Suprapubic skin (tissue), 4 donors: ENCODE results near the gene PIP5K1B.

ENCODE experiments used
- EP300 ChIP-seq: sonication (generic); formaldehyde crosslinking; IDR thresholded peaks from one replicate; pipeline ENCODE4 v1.6.1; 2017; ENCODE audit warnings: antibody characterized with exemption
- POLR2A ChIP-seq, 2 donors: fragments of 450-650 bp; IDR thresholded peaks; one replicate each; pipeline ENCODE4 v1.6.1; 2017; ENCODE audit warnings: antibody characterized with exemption in 2 of 2, mild to moderate bottlenecking in 2 of 2, moderate library complexity in 2 of 2
- POLR2AphosphoS5 ChIP-seq, 3 donors: sonication (generic); formaldehyde crosslinking; IDR thresholded peaks; one replicate each; pipeline ENCODE4 v1.6.1; 2017; ENCODE audit warnings: antibody characterized with exemption in 3 of 3
- TF ChIP-seq, protein P1 (sequence below), 2 donors: fragments of 200-600 bp in 1 of 2; fragments of 450-650 bp in 1 of 2; sonication (generic) in 1 of 2; IDR thresholded peaks; one replicate each; pipeline ENCODE4 v1.5.1; 2016 to 2019; ENCODE audit warnings: antibody characterized with exemption in 2 of 2, mild to moderate bottlenecking in 1 of 2, moderate library complexity in 1 of 2

DNA sequence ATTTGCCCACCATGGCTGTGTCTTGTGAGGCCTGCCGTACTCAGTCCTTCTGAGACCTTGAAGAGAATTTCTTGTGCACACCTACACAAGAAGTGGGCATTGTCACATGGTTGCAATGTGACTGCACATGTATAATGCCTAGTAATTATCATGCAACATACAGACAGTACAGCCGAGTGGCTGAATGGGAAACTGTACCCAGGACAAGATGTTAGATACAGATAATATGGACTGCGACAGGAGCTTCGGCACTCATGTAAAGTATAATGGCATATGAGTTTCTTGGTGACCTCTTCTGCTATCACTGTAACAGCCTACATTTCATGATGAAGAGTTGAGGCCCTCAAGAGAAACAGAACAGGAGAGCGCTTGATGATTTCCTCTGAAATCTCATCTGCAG lies 313.7 kb downstream of the PIP5K1B start:
- no peak for TF ChIP-seq POLR2AphosphoS5 (IDR thresholded peaks at IDR 0.05)
- TF ChIP-seq, protein P1, sequence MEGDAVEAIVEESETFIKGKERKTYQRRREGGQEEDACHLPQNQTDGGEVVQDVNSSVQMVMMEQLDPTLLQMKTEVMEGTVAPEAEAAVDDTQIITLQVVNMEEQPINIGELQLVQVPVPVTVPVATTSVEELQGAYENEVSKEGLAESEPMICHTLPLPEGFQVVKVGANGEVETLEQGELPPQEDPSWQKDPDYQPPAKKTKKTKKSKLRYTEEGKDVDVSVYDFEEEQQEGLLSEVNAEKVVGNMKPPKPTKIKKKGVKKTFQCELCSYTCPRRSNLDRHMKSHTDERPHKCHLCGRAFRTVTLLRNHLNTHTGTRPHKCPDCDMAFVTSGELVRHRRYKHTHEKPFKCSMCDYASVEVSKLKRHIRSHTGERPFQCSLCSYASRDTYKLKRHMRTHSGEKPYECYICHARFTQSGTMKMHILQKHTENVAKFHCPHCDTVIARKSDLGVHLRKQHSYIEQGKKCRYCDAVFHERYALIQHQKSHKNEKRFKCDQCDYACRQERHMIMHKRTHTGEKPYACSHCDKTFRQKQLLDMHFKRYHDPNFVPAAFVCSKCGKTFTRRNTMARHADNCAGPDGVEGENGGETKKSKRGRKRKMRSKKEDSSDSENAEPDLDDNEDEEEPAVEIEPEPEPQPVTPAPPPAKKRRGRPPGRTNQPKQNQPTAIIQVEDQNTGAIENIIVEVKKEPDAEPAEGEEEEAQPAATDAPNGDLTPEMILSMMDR (IDR thresholded peaks at IDR 0.05) = no peak
- TF ChIP-seq POLR2A (IDR thresholded peaks at IDR 0.05) = no peak
- no peak for TF ChIP-seq EP300
